Neural cell (in vitro differentiated cells): ENCODE measurements around the gene RAB15.

Source experiments
- CTCF ChIP-seq: fragments of 450-650 bp; IDR thresholded peaks from 2 replicates; pipeline ENCODE4 v1.5.1; 2014; ENCODE audit warnings: antibody characterized with exemption, mild to moderate bottlenecking, moderate library complexity; ENCODE audit not compliant: poor library complexity, severe bottlenecking
- EZH2 ChIP-seq: fragments of 200-600, 300-800 bp; shearing (Covaris generic), sonication (generic); IDR thresholded peaks from 2 replicates; pipeline ENCODE4 v1.6.1; 2014; ENCODE audit warnings: antibody characterized with exemption, low read length, borderline replicate concordance, mild to moderate bottlenecking; ENCODE audit not compliant: insufficient read depth, poor library complexity, severe bottlenecking
- POLR2AphosphoS5 ChIP-seq: IDR thresholded peaks from 2 replicates; pipeline ENCODE4 v1.6.1; 2012
- RAD21 ChIP-seq: fragments of 450-650 bp; conservative IDR thresholded peaks from 2 replicates; pipeline ENCODE4 v1.6.1; 2014; ENCODE audit warnings: antibody characterized with exemption, mild to moderate bottlenecking, moderate library complexity

- TF ChIP-seq EZH2 (no peak), RAD21 (no peak), CTCF (no peak), POLR2AphosphoS5 (no peak)
Observed at GRCh38 chr14:64899958-64900357, 72.2 kb downstream of the RAB15 start.
